Stimulated activated CD8-positive, alpha-beta memory T cell treated with anti-CD3 and anti-CD28 coated beads, Interleukin-7, amount 100 ng/mL, for 24 hours (primary cell): Measurements from ENCODE around the gene COL18A1.

ENCODE experiments used
- DNase-seq: peaks from one replicate; pipeline ENCODE4 v3.0.0-alpha.2; 2020; ENCODE audit warnings: low read depth

Gene COL18A1

GRCh38 chr21:45535341-45536081 is 130.5 kb downstream of the COL18A1 start:
- DNase-seq, result no peak

- no peak for DNase-seq
These were observed 131.5 kb downstream of the COL18A1 start for GRCh38 chr21:45536301-45537081.

- DNase-seq, result no peak
These were observed 132.3 kb downstream of the COL18A1 start for GRCh38 chr21:45537111-45537745.

- DNase-seq, result no peak
These were observed 132.9 kb downstream of the COL18A1 start for GRCh38 chr21:45537746-45538291.

GRCh38 chr21:45538381-45539045 is 133.5 kb downstream of the COL18A1 start:
- no peak for DNase-seq

GRCh38 chr21:45539046-45539795 is 134.3 kb downstream of the COL18A1 start:
- DNase-seq, result no peak

GRCh38 chr21:45539796-45540600 is 135.0 kb downstream of the COL18A1 start:
- DNase-seq, result no peak

- DNase-seq, result no peak
These were observed 135.6 kb downstream of the COL18A1 start for GRCh38 chr21:45540601-45540970.

GRCh38 chr21:45541221-45542039 is 136.5 kb downstream of the COL18A1 start:
- peak; percentile 61 for DNase-seq

GRCh38 chr21:45542242-45542666 is 137.3 kb downstream of the COL18A1 start, which contains the start of gene SLC19A1:
Gene SLC19A1, minus strand, starts transcription at chr21:45542440. Its CDS starts 4,481 bp downstream, at chr21:45537959.
- peak; percentile 48 for DNase-seq

GRCh38 chr21:45542667-45543370 is 137.9 kb downstream of the COL18A1 start:
- no peak for DNase-seq

GRCh38 chr21:45543371-45543709 is 138.4 kb downstream of the COL18A1 start:
- DNase-seq, result no peak

GRCh38 chr21:45543710-45544448 is 138.9 kb downstream of the COL18A1 start:
- DNase-seq, result no peak

GRCh38 chr21:45544449-45545235 is 139.7 kb downstream of the COL18A1 start:
- no peak for DNase-seq

- no peak for DNase-seq
These were observed 140.2 kb downstream of the COL18A1 start for GRCh38 chr21:45545236-45545570.

- DNase-seq, result no peak
These were observed 140.9 kb downstream of the COL18A1 start for GRCh38 chr21:45545691-45546531.
